HepG2 (cell line): ENCODE data around the gene SIGLEC10. TPM values are rescaled to one million over a fixed set of nuclear protein-coding genes. Genes with fewer than 3 reads are reported as not detected.

Experiments
- CBX2 ChIP-seq, 2 experiments: fragments of 200-600 bp in 1 of 2; sonication (generic); formaldehyde crosslinking in 1 of 2; IDR thresholded peaks; 2 replicates each; pipeline versions ENCODE4 v1.7.0 to v1.8.1; 2018 to 2022; ENCODE audit warnings: low read depth in 2 of 2, low read length in 1 of 2, mild to moderate bottlenecking in 1 of 2, missing genetic modification reagents in 1 of 2
- GATAD2A ChIP-seq: IDR thresholded peaks from 2 replicates; pipeline ENCODE4 v1.6.1; 2016
- IKZF1 ChIP-seq: fragments of 450-650 bp; IDR thresholded peaks from 2 replicates; pipeline ENCODE4 v1.7.1; 2016
- IKZF4 ChIP-seq: sonication (generic); formaldehyde crosslinking; IDR thresholded peaks from 2 replicates; pipeline ENCODE4 v1.5.1; 2020; ENCODE audit warnings: borderline replicate concordance, mild to moderate bottlenecking, low read depth, missing genetic modification reagents; ENCODE audit errors: not compliant biosample characterization
- KAT7 ChIP-seq: IDR thresholded peaks from 2 replicates; pipeline ENCODE4 v1.6.1; 2018; ENCODE audit warnings: borderline replicate concordance, missing compliant biosample characterization
- KDM2A ChIP-seq: sonication (generic); formaldehyde crosslinking; IDR thresholded peaks from 2 replicates; pipeline ENCODE4 v1.4.0; 2020; ENCODE audit warnings: low read depth, missing genetic modification reagents, borderline replicate concordance
- MIER3 ChIP-seq: IDR thresholded peaks from 2 replicates; pipeline ENCODE4 v1.6.1; 2016; ENCODE audit warnings: missing compliant biosample characterization, borderline replicate concordance
- MIXL1 ChIP-seq: IDR thresholded peaks from 2 replicates; pipeline ENCODE4 v1.6.1; 2016
- RAD21 ChIP-seq: fragments of 450-650 bp; formaldehyde crosslinking; IDR thresholded peaks from 2 replicates; pipeline ENCODE4 v1.5.0; 2020; ENCODE audit warnings: mild to moderate bottlenecking
- RFX3 ChIP-seq: IDR thresholded peaks from 2 replicates; pipeline ENCODE4 v1.6.1; 2016; ENCODE audit warnings: missing biosample characterization, missing genetic modification reagents
- RNF2 ChIP-seq: fragments of 450-650 bp; conservative IDR thresholded peaks from 2 replicates; pipeline ENCODE4 v1.6.1; 2016; ENCODE audit warnings: low read depth
- SIN3A ChIP-seq: IDR thresholded peaks from 2 replicates; pipeline ENCODE4 v1.6.1; 2011; ENCODE audit warnings: low read depth, mild to moderate bottlenecking, control low read depth, low read length, borderline replicate concordance
- SMAD1 ChIP-seq: sonication (generic); formaldehyde crosslinking; IDR thresholded peaks from 2 replicates; pipeline ENCODE4 v1.4.0; 2020; ENCODE audit warnings: missing genetic modification reagents, low read depth, mild to moderate bottlenecking, borderline replicate concordance
- SRY ChIP-seq: sonication (generic); formaldehyde crosslinking; IDR thresholded peaks from 2 replicates; pipeline ENCODE4 v1.8.0; 2022; ENCODE audit warnings: mild to moderate bottlenecking, missing genetic modification reagents
- ZNF138 ChIP-seq: sonication (generic); formaldehyde crosslinking; IDR thresholded peaks from 2 replicates; pipeline ENCODE4 v1.5.0; 2020; ENCODE audit warnings: mild to moderate bottlenecking, low read depth, missing genetic modification reagents
- ZNF510 ChIP-seq: sonication (generic); formaldehyde crosslinking; IDR thresholded peaks from 2 replicates; pipeline ENCODE4 v1.4.0; 2020; ENCODE audit warnings: low read depth, mild to moderate bottlenecking, missing genetic modification reagents
- ZNF614 ChIP-seq: IDR thresholded peaks from 2 replicates; pipeline ENCODE4 v1.6.1; 2018; ENCODE audit warnings: missing biosample characterization, missing genetic modification reagents, inconsistent platforms, borderline replicate concordance
- polyA plus RNA-seq, 8 experiments: library from polyadenylated mRNA; depleted of rRNA in 3 of 8; stranded (reverse) in 7 of 8; unstranded in 1 of 8; fragments of >200 nt; fragmentation: Illumina TruSeq in 4 of 8; extraction: Trizol in 4 of 8; gene quantifications; 2 replicates each; pipeline versions ENCODE4 v1.2.1 to v1.2.3, GENCODE V29; 2011 to 2016; ENCODE audit warnings: low read depth in 4 of 8, missing spikeins in 1 of 8, mixed read lengths in 1 of 8; ENCODE audit not compliant: insufficient read depth in 1 of 8
- total RNA-seq, 5 experiments: library from RNA; depleted of rRNA; stranded (reverse); fragments of >200 nt; fragmentation: Illumina TruSeq; extraction: Trizol; gene quantifications; 2 replicates each; pipeline ENCODE4 v1.2.3, GENCODE V29; 2016; ENCODE audit warnings: low read depth in 1 of 5
- TF ChIP-seq, protein P1 (sequence below): sonication (generic); formaldehyde crosslinking; IDR thresholded peaks from 2 replicates; pipeline ENCODE4 v1.4.0; 2020; ENCODE audit warnings: missing genetic modification reagents; ENCODE audit errors: not compliant biosample characterization
- TF ChIP-seq, protein P2 (sequence below): IDR thresholded peaks from 2 replicates; pipeline ENCODE4 v1.6.1; 2012; ENCODE audit warnings: low read length, improper control_type of control experiment
- TF ChIP-seq, protein P3 (sequence below): sonication (generic); formaldehyde crosslinking; IDR thresholded peaks from 2 replicates; pipeline ENCODE4 v1.9.0; 2021; ENCODE audit warnings: missing genetic modification reagents, borderline replicate concordance
- TF ChIP-seq, protein P4 (sequence below): sonication (generic); formaldehyde crosslinking; IDR thresholded peaks from 2 replicates; pipeline ENCODE4 v1.5.0; 2020; ENCODE audit warnings: missing genetic modification reagents
- TF ChIP-seq, protein P5 (sequence below): sonication (generic); formaldehyde crosslinking; IDR thresholded peaks from 2 replicates; pipeline ENCODE4 v1.8.0; 2022; ENCODE audit warnings: mild to moderate bottlenecking, missing genetic modification reagents, moderate library complexity

The SIGLEC10 gene
- total and polyA plus RNA-seq, 2 of the 13 experiments (the other 11 are each of a cell fraction or from before 2014, with no cell fraction given), result not detected

DNA sequence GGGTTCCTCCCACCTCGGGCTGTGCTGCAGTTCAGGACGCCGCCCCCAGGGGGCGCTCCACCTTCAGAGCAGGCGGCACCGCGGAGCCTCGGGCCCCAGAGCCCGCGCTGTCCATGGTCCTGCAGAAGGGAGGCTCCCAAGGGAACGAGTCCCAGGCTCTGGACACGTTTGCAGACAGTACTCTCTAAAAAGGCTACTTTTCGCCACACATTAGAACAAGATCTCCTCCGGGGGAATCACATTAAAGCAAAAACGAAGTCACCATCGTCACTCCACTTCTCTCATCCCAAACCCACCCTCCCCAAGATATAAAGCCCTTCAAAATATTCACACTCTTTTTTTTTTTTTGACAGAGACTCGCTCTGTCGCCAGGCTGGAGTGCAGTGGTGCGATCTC, 4.6 kb upstream of the SIGLEC10 start (continued):
- TF ChIP-seq CBX2 (IDR thresholded peaks at IDR 0.05; ENCODE audit: low read depth, low read length), result no peak
- TF ChIP-seq CBX2 (CRISPR knock-in tag; IDR thresholded peaks at IDR 0.05; ENCODE audit: low read depth), result peak; percentile 74; the same call in 1 of the 2 replicates
- peak; percentile 76; the same call in 1 of the 2 replicates for TF ChIP-seq SIN3A
- peak; percentile 97 for TF ChIP-seq ZNF138 (CRISPR knock-in tag)
- TF ChIP-seq IKZF1, result no peak
- TF ChIP-seq MIXL1, result peak; percentile 96
- TF ChIP-seq ZNF510 (CRISPR knock-in tag), result peak; percentile 98; the same call in 1 of the 2 replicates
- TF ChIP-seq MIER3, result peak; percentile 96; the same call in 1 of the 2 replicates
- TF ChIP-seq, protein P1, sequence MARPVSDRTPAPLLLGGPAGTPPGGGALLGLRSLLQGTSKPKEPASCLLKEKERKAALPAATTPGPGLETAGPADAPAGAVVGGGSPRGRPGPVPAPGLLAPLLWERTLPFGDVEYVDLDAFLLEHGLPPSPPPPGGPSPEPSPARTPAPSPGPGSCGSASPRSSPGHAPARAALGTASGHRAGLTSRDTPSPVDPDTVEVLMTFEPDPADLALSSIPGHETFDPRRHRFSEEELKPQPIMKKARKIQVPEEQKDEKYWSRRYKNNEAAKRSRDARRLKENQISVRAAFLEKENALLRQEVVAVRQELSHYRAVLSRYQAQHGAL (CRISPR knock-in tag), result peak; percentile 97
- TF ChIP-seq, protein P2, sequence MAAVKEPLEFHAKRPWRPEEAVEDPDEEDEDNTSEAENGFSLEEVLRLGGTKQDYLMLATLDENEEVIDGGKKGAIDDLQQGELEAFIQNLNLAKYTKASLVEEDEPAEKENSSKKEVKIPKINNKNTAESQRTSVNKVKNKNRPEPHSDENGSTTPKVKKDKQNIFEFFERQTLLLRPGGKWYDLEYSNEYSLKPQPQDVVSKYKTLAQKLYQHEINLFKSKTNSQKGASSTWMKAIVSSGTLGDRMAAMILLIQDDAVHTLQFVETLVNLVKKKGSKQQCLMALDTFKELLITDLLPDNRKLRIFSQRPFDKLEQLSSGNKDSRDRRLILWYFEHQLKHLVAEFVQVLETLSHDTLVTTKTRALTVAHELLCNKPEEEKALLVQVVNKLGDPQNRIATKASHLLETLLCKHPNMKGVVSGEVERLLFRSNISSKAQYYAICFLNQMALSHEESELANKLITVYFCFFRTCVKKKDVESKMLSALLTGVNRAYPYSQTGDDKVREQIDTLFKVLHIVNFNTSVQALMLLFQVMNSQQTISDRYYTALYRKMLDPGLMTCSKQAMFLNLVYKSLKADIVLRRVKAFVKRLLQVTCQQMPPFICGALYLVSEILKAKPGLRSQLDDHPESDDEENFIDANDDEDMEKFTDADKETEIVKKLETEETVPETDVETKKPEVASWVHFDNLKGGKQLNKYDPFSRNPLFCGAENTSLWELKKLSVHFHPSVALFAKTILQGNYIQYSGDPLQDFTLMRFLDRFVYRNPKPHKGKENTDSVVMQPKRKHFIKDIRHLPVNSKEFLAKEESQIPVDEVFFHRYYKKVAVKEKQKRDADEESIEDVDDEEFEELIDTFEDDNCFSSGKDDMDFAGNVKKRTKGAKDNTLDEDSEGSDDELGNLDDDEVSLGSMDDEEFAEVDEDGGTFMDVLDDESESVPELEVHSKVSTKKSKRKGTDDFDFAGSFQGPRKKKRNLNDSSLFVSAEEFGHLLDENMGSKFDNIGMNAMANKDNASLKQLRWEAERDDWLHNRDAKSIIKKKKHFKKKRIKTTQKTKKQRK, result no peak
- peak; percentile 75 for TF ChIP-seq GATAD2A (CRISPR knock-in tag)
- peak; percentile 92 for TF ChIP-seq RAD21 (CRISPR knock-in tag)
- no peak for TF ChIP-seq SMAD1 (CRISPR knock-in tag)
- 0 out of 2 replicates have a peak, but pooled peaks have one; percentile 68 for TF ChIP-seq KAT7 (CRISPR knock-in tag)
- TF ChIP-seq, protein P3, sequence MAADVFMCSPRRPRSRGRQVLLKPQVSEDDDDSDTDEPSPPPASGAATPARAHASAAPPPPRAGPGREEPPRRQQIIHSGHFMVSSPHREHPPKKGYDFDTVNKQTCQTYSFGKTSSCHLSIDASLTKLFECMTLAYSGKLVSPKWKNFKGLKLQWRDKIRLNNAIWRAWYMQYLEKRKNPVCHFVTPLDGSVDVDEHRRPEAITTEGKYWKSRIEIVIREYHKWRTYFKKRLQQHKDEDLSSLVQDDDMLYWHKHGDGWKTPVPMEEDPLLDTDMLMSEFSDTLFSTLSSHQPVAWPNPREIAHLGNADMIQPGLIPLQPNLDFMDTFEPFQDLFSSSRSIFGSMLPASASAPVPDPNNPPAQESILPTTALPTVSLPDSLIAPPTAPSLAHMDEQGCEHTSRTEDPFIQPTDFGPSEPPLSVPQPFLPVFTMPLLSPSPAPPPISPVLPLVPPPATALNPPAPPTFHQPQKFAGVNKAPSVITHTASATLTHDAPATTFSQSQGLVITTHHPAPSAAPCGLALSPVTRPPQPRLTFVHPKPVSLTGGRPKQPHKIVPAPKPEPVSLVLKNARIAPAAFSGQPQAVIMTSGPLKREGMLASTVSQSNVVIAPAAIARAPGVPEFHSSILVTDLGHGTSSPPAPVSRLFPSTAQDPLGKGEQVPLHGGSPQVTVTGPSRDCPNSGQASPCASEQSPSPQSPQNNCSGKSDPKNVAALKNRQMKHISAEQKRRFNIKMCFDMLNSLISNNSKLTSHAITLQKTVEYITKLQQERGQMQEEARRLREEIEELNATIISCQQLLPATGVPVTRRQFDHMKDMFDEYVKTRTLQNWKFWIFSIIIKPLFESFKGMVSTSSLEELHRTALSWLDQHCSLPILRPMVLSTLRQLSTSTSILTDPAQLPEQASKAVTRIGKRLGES (CRISPR knock-in tag), result peak; percentile 95
- peak; percentile 57; the same call in 1 of the 2 replicates for TF ChIP-seq RFX3
- peak; percentile 100 for TF ChIP-seq SRY (CRISPR knock-in tag)
- peak; percentile 97 for TF ChIP-seq IKZF4 (CRISPR knock-in tag)
- peak; percentile 98 for TF ChIP-seq ZNF614
- TF ChIP-seq, protein P4, sequence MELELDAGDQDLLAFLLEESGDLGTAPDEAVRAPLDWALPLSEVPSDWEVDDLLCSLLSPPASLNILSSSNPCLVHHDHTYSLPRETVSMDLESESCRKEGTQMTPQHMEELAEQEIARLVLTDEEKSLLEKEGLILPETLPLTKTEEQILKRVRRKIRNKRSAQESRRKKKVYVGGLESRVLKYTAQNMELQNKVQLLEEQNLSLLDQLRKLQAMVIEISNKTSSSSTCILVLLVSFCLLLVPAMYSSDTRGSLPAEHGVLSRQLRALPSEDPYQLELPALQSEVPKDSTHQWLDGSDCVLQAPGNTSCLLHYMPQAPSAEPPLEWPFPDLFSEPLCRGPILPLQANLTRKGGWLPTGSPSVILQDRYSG, result peak; percentile 99
- TF ChIP-seq KDM2A, result peak; percentile 97
- TF ChIP-seq, protein P5, sequence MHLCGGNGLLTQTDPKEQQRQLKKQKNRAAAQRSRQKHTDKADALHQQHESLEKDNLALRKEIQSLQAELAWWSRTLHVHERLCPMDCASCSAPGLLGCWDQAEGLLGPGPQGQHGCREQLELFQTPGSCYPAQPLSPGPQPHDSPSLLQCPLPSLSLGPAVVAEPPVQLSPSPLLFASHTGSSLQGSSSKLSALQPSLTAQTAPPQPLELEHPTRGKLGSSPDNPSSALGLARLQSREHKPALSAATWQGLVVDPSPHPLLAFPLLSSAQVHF, result 0 out of 2 replicates have a peak, but pooled peaks have one; percentile 23
- no peak for TF ChIP-seq RNF2
